Measurements from ENCODE around the gene GIT1.

GIT1 gene

GRCh38 chr17:29615492-29616299, 26.2 kb upstream of the GIT1 start:
- DNase-seq = no peak

- no peak for DNase-seq
Observed at GRCh38 chr17:29615048-29615385, 25.6 kb upstream of the GIT1 start.

- no peak for DNase-seq
Observed at GRCh38 chr17:29614349-29615047, 25.1 kb upstream of the GIT1 start.

- no peak for DNase-seq
Observed at GRCh38 chr17:29613856-29614255, 24.4 kb upstream of the GIT1 start.

GRCh38 chr17:29613352-29613837, 23.9 kb upstream of the GIT1 start:
- DNase-seq = no peak

- no peak for DNase-seq
Observed at GRCh38 chr17:29612404-29613280, 23.2 kb upstream of the GIT1 start.

GRCh38 chr17:29612094-29612403, 22.6 kb upstream of the GIT1 start:
- no peak for DNase-seq

- DNase-seq = no peak
Observed at GRCh38 chr17:29611351-29612093, 22.1 kb upstream of the GIT1 start.

- no peak for DNase-seq
Observed at GRCh38 chr17:29610395-29610794, 20.9 kb upstream of the GIT1 start.

GRCh38 chr17:29608986-29609385, 19.5 kb upstream of the GIT1 start:
- DNase-seq = no peak

GRCh38 chr17:29607557-29608195, 18.2 kb upstream of the GIT1 start:
- DNase-seq = no peak

GRCh38 chr17:29603109-29603674, 13.7 kb upstream of the GIT1 start:
- DNase-seq = no peak

- DNase-seq = no peak
Observed at GRCh38 chr17:29597361-29598172, 8.1 kb upstream of the GIT1 start.

- no peak for DNase-seq
Observed at GRCh38 chr17:29596811-29597210, 7.4 kb upstream of the GIT1 start.

- DNase-seq = no peak
Observed at GRCh38 chr17:29595943-29596774, 6.7 kb upstream of the GIT1 start.

- no peak for DNase-seq
Observed at GRCh38 chr17:29595107-29595942, 5.9 kb upstream of the GIT1 start.

- DNase-seq = no peak
Observed at GRCh38 chr17:29594519-29595090, 5.2 kb upstream of the GIT1 start.

- DNase-seq = no peak
Observed at GRCh38 chr17:29593591-29594518, 4.4 kb upstream of the GIT1 start.
